ENCODE results near the gene EDAR. TPM values are rescaled to one million over a fixed set of nuclear protein-coding genes. Genes with fewer than 3 reads are reported as not detected.

EDAR gene
- total RNA-seq, 4 donors from 2014 or later = not detected

GRCh38 chr2:108944601-108945331, 44.3 kb downstream of the EDAR start:
- TF ChIP-seq CTCF (IDR thresholded peaks at IDR 0.05; ENCODE audit: low read depth) = no peak

- no peak for TF ChIP-seq CTCF (IDR thresholded peaks at IDR 0.05; ENCODE audit: low read depth)
Measured at GRCh38 chr2:108943751-108944150, 45.3 kb downstream of the EDAR start.

DNA sequence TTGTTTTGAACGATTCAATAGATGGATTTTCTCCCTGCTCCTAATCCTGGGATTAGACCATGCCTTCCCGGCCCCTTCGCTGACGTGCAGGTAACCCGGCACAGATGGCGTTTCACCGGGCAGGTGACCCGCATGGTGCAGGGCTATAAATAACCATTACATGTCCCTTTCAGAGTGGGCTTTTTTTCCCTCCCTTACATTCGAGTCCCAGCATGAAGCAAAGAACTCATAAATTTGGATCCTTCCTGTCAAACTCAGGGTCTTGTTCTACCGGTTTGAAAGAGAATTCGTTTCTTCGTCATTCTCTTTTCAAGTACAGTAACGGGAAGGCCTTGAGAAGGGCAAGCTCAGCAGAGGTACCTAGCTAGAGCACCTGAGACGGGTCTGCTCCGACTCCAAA, 46.1 kb downstream of the EDAR start:
- TF ChIP-seq CTCF (IDR thresholded peaks at IDR 0.05; ENCODE audit: low read depth) = no peak

DNA sequence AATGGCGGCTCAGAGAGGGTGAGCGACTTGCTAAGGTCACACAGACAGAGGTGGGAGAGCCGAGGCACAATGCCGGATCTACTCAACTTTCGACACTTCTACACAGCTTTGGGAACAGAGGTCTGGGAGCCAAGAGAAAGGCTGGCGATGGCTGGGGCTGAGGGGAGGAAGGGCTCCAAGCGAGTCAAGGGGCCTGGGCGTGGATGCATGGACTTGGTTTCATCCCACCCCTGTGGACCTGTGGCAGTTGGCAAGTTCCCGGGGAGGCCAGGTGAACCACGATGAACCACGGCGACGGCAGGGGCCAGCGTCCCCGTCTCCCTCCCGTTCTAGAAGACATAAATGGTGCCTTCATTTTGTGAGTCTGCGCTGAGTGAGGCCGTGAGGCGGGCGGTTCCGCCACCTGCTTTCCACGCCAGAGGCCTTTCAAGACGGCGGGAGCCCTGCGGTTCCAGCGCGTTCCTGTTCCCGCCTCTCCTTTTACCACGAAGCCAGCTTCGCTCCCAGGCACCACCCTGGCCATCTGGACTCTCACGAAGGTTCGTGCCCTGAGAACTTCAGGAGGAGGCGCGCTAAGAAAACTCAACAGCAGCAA, 46.7 kb downstream of the EDAR start:
- no peak for TF ChIP-seq CTCF (IDR thresholded peaks at IDR 0.05; ENCODE audit: low read depth)

- TF ChIP-seq CTCF (IDR thresholded peaks at IDR 0.05; ENCODE audit: low read depth) = no peak
Measured at GRCh38 chr2:108941767-108942166, 47.3 kb downstream of the EDAR start.

- no peak for TF ChIP-seq CTCF (IDR thresholded peaks at IDR 0.05; ENCODE audit: low read depth)
Measured at GRCh38 chr2:108941161-108941665, 47.8 kb downstream of the EDAR start.

DNA sequence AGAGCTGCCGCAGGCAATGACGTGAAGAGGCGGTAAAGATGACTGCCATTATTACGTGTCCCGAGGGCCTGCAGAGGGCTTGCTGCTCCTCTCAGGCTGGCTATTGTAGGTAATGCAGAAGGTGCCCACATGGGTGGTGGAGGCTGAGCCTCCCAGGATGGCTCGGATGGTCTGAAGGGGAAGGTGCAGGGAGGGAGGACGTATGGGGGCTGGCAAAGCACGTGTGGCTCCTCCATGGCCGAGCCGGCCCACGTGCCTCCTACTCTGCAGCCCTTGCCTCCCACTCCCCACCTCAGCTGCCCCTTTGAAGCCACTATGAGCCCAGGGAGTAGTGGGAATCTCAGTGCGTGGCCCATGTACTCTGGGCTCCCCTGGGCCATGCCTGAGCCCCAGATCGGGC, 48.9 kb downstream of the EDAR start:
- no peak for TF ChIP-seq CTCF (IDR thresholded peaks at IDR 0.05; ENCODE audit: low read depth)

All from subcutaneous adipose tissue (tissue), 4 donors.